ENCODE results near the gene DOCK8. TPM values are rescaled to one million over a fixed set of nuclear protein-coding genes. Genes with fewer than 3 reads are reported as not detected.

Gene DOCK8
- polyA plus RNA-seq, 2 of the 4 experiments (the other 2 are of a cell fraction), result 0.27 to 0.68 TPM

GRCh38 chr9:376115-376514, 161.4 kb downstream of the DOCK8 start:
- Histone ChIP-seq H3K4me2 (no peak overlapping the region), H3K4me1 (no peaks in the 10 kb centered on the region), H3K9me3 (no peaks in the 10 kb centered on the region), H3K27ac (no peak overlapping the region), H3K4me3 (no peak overlapping the region)
- FAIRE-seq (no peak), ATAC-seq (no peak), DNase-seq (ENCODE audit: low read depth in 1 of 2, low spot score in 1 of 2) (no peak)
- TF ChIP-seq E2F6 (IDR thresholded peaks at IDR 0.05; ENCODE audit: borderline replicate concordance, low read depth) (no peak), CHD4 (IDR thresholded peaks at IDR 0.05; ENCODE audit: borderline replicate concordance) (no peak), HEYL (CRISPR knock-in tag; IDR thresholded peaks at IDR 0.05) (no peak), ZFP36 (IDR thresholded peaks at IDR 0.05; ENCODE audit: borderline replicate concordance, partially characterized antibody) (no peak), ATOH8 (CRISPR knock-in tag; IDR thresholded peaks at IDR 0.05; ENCODE audit: low read depth) (no peak), BHLHE40 (IDR thresholded peaks at IDR 0.05; ENCODE audit: low read depth, low read length) (no peak), HMGXB4 (CRISPR knock-in tag; IDR thresholded peaks at IDR 0.05; ENCODE audit: borderline replicate concordance) (no peak), CBX2 (IDR thresholded peaks at IDR 0.05; ENCODE audit: borderline replicate concordance, low read depth) (no peak), GATA3 (IDR thresholded peaks at IDR 0.05; ENCODE audit: borderline replicate concordance) (no peak), EHF (CRISPR knock-in tag; IDR thresholded peaks at IDR 0.05) (no peak), CEBPB (IDR thresholded peaks at IDR 0.05) (no peak), SREBF2 (IDR thresholded peaks at IDR 0.05) (no peak), HES2 (IDR thresholded peaks at IDR 0.05) (no peak), TP53 (CRISPR knock-in tag; IDR thresholded peaks at IDR 0.05) (no peak), BCL3 (IDR thresholded peaks at IDR 0.05) (no peak), POLR2AphosphoS2 (conservative IDR thresholded peaks at IDR 0.05; ENCODE audit: low read length) (no peak), HOXB13 (CRISPR knock-in tag; IDR thresholded peaks at IDR 0.05; ENCODE audit: low read depth) (no peak), NR3C1 (IDR thresholded peaks at IDR 0.05) (no peak)
- ChIA-PET CTCF (interaction anchor here (1.3 to 1.4 kb wide), 2 partner anchors 9 to 388 kb away, joined by 4 to 7 read pairs; no protein-coding TSS in a partner anchor), POLR2A (no interaction called here)
- 69% methylated on average over 3 of the region's 3 CpGs for WGBS (ENCODE audit: missing lambda C conversion rate)

GRCh38 chr9:378263-378662, 163.6 kb downstream of the DOCK8 start:
- WGBS (ENCODE audit: missing lambda C conversion rate), result 34% methylated on average over 6 of the region's 6 CpGs
- Histone ChIP-seq H3K4me3 (no peak overlapping the region), H3K4me1 (no peaks in the 10 kb centered on the region), H3K9me3 (no peaks in the 10 kb centered on the region), H3K27ac (no peak overlapping the region), H3K4me2 (no peak overlapping the region)
- no peak for ATAC-seq
- FAIRE-seq, result no peak
- CTCF ChIA-PET, result interaction anchor here (1.0 to 2.1 kb wide), 2 partner anchors 9 to 386 kb away, joined by 4 to 7 read pairs; no protein-coding TSS in a partner anchor
- TF ChIP-seq BCL3 (IDR thresholded peaks at IDR 0.05) (no peak), HMGXB4 (CRISPR knock-in tag; IDR thresholded peaks at IDR 0.05; ENCODE audit: borderline replicate concordance) (no peak), HOXA7 (CRISPR knock-in tag; IDR thresholded peaks at IDR 0.05) (no peak), MAX (IDR thresholded peaks at IDR 0.05) (no peak), CEBPB (IDR thresholded peaks at IDR 0.05) (no peak), CTCF (IDR thresholded peaks at IDR 0.05) (no peak), ESRRA (IDR thresholded peaks at IDR 0.05; ENCODE audit: borderline replicate concordance, low read length) (no peak), USF2 (IDR thresholded peaks at IDR 0.05) (no peak), HOXB13 (CRISPR knock-in tag; IDR thresholded peaks at IDR 0.05; ENCODE audit: low read depth) (no peak), TP53 (CRISPR knock-in tag; IDR thresholded peaks at IDR 0.05) (no peak)
- POLR2A ChIA-PET, result no interaction called here
- no peak for DNase-seq (ENCODE audit: low read depth in 1 of 2, low spot score in 1 of 2)
